ENCODE measurements around the gene PADI2.

Gene PADI2

DNA sequence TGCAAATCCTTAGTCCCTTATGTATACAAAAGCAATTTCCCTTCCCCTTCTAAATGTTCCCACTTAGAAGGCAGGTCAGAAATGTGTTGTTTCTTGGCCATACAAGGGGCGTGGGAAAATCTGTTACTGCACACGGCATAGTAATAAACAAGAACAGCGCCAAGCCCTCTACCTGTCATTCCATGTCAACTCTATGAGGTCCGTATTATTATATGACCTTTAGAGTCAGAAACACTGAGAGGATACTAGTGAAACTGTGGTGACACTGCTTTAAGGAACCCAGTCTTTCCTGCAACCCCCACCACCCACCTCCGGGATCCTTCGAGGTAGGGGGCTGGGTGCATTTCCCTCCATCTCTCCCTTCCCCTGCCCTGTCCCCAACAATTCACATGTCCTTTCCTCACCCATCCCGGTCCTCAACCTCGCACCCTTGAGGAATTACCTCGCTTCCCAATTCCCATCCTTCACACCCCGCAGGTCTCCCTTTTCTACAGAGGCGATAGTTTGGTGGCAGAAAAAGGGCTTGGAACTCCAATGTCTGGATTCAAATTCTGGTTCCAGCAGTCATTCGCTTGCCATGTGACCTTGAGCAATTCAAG, 66.1 kb downstream of the PADI2 start:
- no peak for DNase-seq

DNA sequence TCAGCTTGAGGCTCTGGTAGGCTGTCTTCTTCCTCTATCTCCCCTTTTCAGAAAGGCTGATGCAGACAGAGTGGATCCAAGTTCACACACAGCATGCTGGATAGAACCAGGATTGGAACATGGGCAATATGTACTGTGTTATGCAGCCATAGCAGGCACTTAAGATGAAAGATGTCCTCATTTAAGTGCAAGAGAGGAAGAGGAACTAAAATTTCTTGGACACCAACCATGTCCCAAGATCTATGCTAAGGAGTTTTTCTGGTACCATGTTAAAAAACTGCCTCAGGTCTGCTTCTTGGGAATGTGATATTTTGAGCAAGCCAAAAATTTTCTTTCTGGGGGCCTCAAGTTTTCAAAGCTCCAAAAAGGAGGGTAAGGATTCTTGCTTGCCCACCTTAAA, 66.6 kb downstream of the PADI2 start:
- no peak for DNase-seq

DNA sequence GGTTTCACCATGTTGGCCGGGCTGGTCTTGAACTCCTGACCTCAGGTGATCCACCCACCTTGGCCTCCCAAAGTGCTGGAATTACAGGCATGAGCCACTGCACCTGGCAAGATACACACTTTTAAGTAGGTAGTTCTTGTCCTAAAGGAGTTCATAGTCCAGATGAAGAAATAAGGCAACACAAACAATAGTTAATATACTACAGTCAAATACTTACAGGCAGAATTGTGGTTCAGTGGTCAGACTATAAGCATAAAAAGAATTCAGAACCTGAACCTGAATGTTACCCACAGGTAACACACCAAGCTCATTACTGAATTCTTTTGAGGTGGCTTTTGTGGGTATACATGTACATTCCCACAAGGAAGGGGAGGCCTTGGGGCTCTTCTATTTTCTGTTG, 67.2 kb downstream of the PADI2 start:
- no peak for DNase-seq

DNA sequence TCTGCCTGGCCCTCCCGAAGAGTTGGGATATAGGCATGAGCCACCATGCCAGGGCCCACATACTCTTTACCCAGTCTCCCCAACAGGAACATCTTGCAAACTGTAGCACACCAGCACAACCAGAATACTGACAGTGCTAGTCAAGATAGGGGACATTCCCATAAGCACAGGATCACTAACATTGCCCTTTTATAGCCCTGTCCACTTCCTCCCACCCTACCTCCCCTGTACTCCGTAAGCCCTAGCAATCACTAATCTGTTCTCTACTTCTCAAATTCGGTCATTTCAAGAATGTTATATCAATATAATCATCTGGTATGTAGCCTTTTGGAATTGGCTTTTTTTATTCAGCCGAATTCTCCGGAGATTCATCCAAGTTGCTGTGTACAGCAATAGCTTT, 71.3 kb downstream of the PADI2 start:
- DNase-seq, result no peak

DNA sequence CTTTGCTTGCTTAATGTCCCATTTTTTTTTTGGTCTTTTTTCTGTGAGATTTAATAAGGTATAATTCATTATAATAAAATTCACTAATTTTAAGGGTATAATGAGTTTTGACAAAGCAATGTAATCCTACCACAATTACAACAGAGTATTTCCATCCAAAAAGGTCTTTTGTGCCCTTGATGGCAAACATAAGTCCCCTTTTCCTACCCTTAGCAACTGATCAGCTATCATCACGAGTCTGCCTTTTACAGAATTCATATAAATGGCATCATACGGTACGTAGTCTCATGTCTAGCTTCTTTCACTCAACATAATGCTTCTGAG, 73.0 kb downstream of the PADI2 start:
- no peak for DNase-seq

DNA sequence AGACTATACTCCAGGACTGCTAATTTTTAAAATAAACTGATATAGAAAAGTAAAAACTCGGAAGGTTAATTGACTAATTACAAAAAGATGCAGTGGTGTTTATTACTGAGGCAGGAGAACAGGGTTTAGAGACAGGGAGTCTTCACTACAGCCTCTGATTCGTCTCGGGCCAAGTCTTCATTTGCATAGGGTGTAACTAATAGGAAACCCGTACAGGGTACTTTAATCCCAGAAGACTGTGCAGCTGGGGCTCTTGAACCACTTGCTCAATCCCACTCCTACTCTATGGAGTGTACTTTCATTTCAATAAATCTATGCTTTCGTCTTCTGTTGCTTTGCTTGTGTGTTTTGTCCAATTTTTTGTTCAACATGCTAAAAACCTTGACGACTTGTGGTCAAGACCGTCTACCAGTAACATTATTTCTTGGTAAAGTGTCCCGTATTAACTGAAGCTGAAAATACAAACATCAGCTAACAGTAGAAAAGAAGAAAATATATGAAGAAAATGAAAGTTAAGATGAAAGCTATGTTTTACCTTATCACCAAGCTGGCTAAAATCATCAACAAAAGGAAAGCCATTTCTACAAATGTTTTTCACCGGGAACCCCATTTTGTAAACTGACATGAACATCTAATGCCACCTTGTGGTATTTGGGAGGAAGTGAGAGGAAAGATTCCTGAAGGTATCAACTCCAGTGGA, 73.5 kb downstream of the PADI2 start:
- DNase-seq, result peak; percentile 50

DNA sequence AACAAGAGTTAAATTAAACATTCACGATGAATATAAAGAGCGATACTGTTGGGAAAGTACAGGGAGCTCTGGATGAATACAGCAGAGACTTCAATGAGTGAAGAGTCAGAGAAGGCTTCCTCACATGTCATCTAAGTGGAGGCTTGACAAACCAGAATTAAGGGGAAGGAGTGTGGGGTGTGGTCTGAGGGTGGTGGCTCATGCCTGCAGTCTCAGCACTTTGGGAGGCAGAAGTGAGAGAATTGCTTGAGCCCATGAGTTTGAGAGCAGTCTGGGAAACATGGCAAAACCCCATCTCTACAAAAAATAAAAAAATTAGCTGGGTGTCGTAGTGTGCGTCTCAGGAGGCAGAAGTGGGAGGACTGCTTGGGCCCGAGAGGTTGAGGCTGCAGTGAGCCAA, 74.1 kb downstream of the PADI2 start:
- no peak for DNase-seq

DNA sequence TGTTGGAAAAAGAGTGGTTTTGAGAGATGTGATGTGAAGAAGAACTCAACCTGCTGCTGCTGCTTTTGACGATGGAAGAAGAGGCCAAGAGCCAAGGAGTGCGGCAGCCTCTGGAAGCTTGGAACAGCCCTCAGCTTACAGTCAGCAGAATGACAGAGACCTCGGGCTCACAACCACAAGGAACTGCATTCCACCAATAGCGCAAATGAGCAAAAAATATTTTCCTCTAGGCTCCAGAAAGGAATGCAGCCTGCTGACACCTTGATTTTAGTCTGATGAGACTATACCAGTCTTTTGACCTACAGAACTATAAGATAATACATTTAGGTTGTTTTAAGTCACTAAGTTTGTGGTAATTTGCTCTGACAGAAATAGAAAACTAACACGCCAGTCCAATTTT, 75.6 kb downstream of the PADI2 start:
- no peak for DNase-seq

DNA sequence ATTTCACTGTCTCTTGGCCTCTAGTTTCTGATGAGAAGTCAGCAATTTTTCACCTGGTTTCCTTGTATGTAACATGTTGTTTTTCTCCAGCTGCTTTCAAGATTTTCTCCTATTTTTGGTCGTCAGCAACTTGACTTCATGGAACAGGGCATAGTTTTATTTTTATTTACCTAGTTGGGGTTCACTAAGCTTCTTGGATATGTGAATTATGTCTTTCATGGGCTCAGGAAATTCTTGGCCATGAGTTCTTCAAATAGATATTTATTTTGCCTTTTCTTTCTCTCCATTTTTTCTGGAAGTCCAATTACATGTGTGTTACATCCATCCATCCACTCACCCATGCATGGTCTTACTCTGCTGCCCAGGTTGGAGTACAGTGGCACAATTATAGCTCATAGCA, 79.1 kb downstream of the PADI2 start:
- DNase-seq, result no peak

DNA sequence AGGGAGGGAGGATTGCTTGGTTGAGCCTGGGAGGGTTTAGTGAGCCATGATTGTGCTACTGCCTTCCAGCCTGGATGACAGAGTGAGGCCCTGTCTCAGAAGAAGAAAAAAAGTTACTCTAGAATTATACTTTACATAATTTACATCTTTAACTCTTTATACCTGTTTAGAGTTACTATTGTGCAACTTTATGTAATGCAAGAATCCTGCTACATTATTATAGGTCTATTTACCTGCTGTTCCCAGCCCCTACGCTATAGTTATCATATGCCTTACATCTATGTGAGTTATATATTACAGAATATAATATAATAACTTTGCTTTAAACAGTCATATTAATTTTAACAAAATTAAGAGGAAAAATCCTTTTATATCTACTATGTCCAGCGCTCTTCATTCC, 79.7 kb downstream of the PADI2 start:
- no peak for DNase-seq

DNA sequence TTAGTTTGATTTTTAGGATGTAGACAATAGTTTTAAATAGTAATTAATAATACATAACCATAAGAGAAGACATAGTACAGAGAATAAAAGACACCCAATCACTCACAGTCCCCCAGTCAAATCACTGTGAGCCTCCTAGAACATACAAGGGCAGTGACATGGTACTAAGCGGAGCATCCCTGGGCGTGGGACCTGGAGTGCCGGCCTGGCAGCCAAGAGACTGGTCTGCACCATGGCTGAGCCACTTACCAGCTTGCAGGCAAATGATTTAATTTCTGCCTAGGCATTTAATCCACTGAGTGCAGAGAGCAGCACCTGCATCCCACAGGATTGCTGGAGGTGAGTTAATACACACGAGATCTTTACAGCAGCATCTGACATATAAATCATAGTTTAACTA, 85.8 kb downstream of the PADI2 start:
- no peak for DNase-seq

DNA sequence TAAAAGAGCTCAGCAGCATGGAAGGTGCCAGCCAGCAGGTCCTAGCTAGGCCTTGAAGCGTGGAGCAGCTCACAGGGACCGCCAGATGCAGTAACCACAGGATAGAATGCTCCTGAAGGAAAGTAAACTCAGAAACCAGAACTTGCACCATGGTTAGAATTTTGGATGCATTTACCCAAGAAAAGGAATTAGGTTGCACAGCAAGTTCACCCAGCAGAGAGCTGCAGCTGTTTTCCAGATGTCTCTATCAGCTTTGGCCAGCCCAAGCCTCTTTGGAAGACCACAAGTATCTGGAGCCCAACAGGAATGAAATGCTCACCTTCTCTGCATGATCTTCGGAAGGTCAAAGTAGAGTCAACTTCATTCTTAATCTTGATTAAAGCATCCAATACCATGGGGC, 86.5 kb downstream of the PADI2 start:
- no peak for DNase-seq

DNA sequence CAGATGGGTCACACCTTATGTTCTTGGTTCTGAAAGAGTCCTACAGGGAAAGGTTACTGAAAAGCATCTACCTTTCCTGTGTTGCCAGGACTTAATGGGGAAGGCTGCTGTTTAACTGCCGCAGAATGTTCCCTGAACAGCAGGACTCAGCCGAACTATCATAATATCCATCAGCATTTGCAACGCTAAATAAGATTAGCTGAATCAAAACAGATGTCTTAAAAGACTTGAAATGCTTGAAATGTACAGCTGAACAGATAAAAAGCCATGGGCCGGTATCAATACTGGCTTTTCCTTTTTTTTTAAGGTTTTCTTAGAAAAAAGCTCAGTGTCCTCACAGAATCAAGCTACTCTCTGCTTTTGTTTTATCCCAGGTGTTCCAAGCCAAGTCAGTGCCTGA, 87.8 kb downstream of the PADI2 start:
- DNase-seq, result no peak

DNA sequence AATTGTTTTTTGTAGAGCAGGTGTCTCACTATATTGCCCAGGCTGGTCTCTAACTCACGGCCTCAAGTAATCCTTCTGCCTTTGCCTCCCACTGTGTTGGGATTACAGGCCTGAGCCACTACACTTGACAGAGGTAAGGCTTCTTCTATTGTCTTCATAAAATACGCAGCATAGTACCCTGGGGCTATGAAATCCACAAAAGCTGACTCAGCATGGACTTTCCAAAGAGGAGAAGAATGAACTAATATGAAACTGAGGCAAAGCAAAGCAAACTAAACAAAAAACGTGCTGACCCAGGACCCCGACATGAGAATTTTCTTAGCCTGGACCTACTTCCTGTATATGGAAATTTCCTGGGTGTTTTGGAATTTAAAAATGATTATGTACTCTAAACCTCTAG, 89.0 kb downstream of the PADI2 start:
- DNase-seq, result no peak

DNA sequence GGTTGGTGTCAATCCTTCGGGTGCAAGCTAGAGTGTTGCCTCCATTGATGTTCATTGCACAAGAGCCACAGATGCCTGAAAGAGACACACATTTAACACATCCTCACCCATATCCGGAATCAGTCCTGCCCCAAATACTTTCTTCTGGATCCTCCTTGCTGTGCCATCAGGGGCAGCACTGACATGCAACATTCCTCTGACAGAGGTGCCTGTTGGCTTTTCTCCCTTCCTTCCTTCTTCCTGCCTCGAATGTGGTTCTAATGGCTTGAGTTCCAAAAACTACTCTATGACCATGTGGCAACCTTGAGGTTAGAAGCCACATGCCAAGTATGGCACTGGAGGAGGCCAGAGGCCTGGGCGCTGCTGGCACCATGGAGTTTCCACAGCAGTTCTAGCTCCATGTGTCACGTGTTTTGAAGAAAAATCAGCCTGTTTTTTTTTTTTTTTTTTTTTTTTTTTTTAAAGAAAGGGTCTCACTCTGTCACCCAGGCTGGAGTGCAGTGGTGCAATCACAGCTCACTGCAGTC, 90.5 kb downstream of the PADI2 start:
- no peak for DNase-seq

DNA sequence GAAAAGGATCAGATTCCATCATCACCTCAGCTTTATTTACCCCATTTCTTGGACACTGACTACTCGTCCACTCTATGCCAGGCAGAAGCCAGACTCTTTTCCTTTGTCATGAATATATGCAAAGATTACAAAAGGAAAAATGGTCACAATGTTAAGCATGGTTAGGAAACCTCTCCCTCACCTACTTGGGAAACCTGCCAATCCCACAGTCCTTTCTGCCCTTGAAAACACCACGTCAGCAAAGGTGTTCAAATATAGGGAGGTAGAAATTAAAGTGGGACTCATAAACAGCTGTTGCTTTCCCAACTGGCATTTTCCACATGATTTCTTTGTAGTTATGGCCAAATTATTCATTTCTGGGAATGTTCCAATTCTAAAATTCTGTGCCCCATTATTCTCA, 91.4 kb downstream of the PADI2 start:
- DNase-seq, result no peak

DNA sequence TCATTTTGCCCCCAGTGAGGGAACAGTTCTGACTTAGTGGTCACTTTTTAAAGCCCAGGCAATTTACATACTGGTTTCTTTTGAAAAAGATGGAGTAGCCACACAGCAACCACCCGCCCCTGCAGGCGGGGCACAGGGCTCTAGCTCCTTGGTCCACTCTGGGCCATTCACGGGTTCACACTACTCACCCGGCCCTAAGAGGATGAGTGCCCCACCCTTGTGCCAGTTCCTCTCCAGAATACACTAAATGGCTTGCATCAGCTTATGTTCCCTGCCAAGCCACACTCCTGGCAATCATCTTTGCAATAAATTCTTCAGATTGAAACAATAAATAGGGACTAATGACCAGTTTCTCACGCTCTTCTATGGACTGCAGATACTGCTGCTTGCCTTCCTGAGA, 91.8 kb downstream of the PADI2 start:
- no peak for DNase-seq

DNA sequence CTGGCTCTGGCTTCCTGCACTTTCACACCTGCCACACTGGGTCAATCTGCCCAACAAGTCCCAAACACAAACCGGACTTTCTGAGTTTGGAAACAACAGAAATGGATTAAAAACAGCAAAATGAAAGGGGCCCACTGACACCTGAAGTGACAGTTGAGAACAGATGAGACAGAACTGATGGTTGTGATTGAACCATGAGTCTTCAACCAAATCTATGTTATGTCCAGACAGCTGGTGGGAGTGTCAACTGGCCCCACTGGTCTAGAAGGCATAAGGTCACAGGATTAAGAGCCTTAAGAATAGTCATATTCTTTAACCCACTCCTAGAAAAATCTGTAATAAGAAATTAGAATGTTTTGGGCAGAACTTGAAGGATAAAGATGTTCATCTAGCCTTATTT, 94.5 kb downstream of the PADI2 start:
- no peak for DNase-seq

DNA sequence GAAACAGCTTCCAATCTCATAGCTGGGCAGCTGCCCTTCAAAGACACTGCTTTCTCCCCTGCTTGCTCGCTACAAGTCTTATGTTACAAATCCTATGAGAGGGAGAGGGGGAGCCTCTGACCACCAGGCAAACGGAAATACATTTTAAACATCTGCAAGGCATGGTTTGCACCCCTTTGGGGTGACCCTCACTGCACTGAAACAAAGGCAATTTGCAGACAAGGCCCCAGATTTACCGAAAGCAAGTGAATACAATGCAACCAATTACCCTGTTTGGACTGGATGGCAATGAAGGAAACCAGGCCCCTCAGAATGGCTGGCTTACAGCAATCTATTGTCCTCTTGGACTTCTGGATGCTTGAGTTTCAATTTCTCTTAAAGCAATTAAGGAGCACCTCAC, 95.7 kb downstream of the PADI2 start:
- no peak for DNase-seq

DNA sequence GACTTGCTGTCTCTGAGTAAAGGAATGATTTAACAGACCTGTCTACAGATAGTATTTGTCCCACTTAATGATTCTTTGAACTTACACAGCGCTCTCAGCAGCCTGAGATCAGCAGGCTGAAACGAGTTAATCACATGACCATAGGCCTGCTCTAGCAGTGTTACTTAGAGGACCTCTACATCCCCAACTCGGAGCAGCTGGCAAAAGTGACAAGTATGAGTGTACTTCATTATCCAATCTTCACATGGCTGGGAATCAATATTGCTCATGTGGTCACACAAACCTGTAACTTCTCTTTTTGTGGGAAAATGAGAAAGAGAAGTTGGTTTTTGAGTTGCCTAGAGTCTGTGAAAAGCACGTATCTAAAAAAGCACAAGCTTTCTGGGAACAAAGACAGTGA, 96.1 kb downstream of the PADI2 start:
- DNase-seq, result no peak

DNA sequence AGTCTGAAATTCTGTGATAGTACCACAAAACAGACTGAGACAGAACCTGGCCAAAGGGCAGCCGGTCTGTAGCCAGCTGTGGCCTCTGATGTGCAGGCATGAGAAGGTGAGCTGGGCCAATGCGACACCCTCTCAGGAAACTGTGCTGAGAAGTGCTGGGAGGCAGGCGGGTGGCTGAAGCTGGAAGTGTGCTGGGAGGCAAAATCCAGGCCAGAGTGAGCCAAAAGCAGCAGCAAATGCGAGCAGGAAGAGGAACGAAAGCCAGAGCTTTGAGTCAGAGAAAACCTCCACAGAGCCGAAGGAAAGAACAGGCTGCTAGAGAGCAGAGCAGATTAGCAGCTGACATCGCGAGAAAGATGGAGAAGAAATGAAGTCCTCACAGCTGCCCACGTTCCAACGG, 97.4 kb downstream of the PADI2 start:
- no peak for DNase-seq

DNA sequence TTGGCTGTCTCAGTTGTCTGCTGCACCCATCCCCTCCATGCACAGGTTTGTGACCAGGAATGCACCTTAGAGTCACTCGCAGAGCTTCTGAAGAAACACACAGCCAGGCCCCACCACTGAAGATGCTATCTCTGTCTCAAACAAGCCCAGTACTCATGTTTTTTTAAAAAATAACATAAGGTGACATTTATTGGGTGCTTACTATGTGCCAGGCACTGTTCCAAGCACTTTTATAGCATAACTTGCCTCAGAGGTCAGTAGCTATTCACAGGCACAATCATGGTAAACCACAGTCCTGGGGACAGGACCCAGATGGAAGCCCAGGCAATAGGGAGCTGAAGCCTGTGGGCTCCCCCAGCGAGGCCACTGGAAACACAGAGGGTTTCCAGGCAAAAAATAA, 98.7 kb downstream of the PADI2 start:
- DNase-seq, result no peak

DNA sequence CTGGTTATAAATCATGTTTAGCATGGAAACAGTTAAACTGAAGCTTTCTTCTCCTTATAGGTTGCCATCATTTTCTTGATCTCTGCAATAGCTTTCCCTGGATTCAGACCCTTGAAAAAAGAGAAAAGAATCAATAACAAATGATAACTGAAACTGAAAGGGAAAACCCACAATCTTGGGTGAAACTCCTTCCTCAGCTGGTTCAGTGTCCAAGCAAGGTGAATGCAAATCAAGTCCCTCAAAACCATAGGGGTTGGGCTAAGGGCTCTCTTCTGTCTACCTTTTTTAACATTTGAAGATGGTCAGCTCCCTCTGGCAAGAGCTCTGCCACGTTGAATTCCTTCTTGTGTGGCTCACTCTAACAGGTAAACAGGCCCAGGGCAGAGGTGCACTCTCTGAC, 100.4 kb downstream of the PADI2 start:
- DNase-seq, result no peak

DNA sequence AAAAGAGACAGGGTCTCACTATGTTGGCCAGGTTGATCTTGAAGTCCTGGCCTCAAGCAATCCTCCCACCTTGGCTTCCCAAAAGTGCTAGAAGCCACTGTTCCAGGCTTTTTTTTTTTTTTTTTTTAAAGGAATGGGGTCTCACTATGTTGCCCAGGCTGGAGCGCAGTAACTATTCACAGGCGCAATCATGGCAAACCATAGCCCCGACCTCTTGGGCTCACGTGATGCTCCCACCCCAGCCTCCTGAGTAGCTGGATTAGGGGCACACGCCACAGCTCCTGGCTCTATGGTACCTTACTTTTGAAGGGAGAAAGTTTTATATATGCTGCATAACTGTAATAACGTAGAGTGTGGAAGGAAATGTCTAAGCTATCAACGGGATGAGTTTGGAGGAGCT, 101.8 kb downstream of the PADI2 start:
- no peak for DNase-seq

Measured in NCI-H2171 (cell line).